A549 (cell line): ENCODE measurements around the gene SCGB1A1.

ENCODE experiments used
- CBX8 ChIP-seq: fragments of 200-600 bp; sonication (generic); IDR thresholded peaks from 2 replicates; pipeline ENCODE4 v1.6.1; 2016
- TF ChIP-seq, protein P1 (sequence below): fragments of 250-450 bp; sonication (Bioruptor Pico); IDR thresholded peaks from 2 replicates; pipeline ENCODE4 v1.5.0; 2021; ENCODE audit warnings: mild to moderate bottlenecking, moderate library complexity, borderline replicate concordance
- TF ChIP-seq, protein P2 (sequence below): fragments of >200 bp; sonication (Bioruptor Twin); formaldehyde crosslinking; IDR thresholded peaks from 3 replicates; pipeline ENCODE4 v1.5.1; 2016

DNA sequence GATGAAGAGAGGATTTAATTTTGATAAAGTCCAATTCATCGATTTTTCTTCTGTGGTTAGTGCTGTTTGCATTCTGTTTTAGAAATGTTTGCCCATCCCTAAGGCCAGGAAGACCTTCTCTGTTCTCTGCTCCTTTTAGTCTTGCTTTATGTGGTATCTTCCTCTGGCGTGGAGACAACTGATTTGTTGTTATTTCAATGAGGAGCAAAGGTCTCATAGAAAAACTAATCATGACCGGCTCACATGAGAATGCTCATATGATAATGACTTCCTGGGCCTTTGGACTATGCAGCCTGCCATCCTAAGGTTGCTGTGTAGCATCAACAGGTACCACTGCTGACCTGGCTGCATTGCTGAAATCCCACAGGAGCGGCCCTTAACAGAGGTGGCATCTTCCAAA is 19.8 kb downstream of the SCGB1A1 start:
- TF ChIP-seq, protein P1, sequence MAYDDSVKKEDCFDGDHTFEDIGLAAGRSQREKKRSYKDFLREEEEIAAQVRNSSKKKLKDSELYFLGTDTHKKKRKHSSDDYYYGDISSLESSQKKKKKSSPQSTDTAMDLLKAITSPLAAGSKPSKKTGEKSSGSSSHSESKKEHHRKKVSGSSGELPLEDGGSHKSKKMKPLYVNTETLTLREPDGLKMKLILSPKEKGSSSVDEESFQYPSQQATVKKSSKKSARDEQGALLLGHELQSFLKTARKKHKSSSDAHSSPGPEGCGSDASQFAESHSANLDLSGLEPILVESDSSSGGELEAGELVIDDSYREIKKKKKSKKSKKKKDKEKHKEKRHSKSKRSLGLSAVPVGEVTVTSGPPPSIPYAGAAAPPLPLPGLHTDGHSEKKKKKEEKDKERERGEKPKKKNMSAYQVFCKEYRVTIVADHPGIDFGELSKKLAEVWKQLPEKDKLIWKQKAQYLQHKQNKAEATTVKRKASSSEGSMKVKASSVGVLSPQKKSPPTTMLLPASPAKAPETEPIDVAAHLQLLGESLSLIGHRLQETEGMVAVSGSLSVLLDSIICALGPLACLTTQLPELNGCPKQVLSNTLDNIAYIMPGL, result no peak
- TF ChIP-seq, protein P2, sequence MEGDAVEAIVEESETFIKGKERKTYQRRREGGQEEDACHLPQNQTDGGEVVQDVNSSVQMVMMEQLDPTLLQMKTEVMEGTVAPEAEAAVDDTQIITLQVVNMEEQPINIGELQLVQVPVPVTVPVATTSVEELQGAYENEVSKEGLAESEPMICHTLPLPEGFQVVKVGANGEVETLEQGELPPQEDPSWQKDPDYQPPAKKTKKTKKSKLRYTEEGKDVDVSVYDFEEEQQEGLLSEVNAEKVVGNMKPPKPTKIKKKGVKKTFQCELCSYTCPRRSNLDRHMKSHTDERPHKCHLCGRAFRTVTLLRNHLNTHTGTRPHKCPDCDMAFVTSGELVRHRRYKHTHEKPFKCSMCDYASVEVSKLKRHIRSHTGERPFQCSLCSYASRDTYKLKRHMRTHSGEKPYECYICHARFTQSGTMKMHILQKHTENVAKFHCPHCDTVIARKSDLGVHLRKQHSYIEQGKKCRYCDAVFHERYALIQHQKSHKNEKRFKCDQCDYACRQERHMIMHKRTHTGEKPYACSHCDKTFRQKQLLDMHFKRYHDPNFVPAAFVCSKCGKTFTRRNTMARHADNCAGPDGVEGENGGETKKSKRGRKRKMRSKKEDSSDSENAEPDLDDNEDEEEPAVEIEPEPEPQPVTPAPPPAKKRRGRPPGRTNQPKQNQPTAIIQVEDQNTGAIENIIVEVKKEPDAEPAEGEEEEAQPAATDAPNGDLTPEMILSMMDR, result no peak
- TF ChIP-seq CBX8, result no peak
